Epithelial cell of proximal tubule (primary cell): ENCODE measurements around the gene RCAN2. TPM values are rescaled to one million over a fixed set of nuclear protein-coding genes. Genes with fewer than 3 reads are reported as not detected.

Experiments used
- DNase-seq: peaks from one replicate; pipeline ENCODE4 v3.0.0-alpha.2; 2011; ENCODE audit warnings: low read depth
- H3K4me3 ChIP-seq: 2 replicates; pipeline ENCODE4 v1.5.1; 2011; ENCODE audit warnings: low read depth, mild to moderate bottlenecking, low read length
- CTCF ChIP-seq: conservative IDR thresholded peaks from 2 replicates; pipeline ENCODE4 v1.5.1; 2012; ENCODE audit warnings: low read depth, mild to moderate bottlenecking, low read length
- total RNA-seq: library from RNA; depleted of rRNA; stranded (reverse); fragments of >200 nt; gene quantifications from 2 replicates; pipeline ENCODE4 v1.2.3, GENCODE V29; 2015

Gene RCAN2
- total RNA-seq, 1 donor from 2014 or later, result 5.3 TPM

- DNase-seq, result no peak
- no peak for TF ChIP-seq CTCF
- H3K4me3 ChIP-seq, result no peak overlapping the region
These were observed 114.0 kb downstream of the RCAN2 start for GRCh38 chr6:46377209-46377608.

GRCh38 chr6:46376562-46377061 lies 114.6 kb downstream of the RCAN2 start:
- no peak for TF ChIP-seq CTCF

GRCh38 chr6:46370622-46371021 lies 120.6 kb downstream of the RCAN2 start:
- no peak for DNase-seq
- TF ChIP-seq CTCF, result no peak
- H3K4me3 ChIP-seq, result no peak overlapping the region

More at GRCh38 chr6:46376562-46377061, 114.6 kb downstream of the RCAN2 start:
- DNase-seq, result no peak
- no peak overlapping the region for H3K4me3 ChIP-seq

- DNase-seq, result no peak
- no peak overlapping the region for H3K4me3 ChIP-seq
- no peak for TF ChIP-seq CTCF
These were observed 123.1 kb downstream of the RCAN2 start for GRCh38 chr6:46368169-46368536.

GRCh38 chr6:46367354-46368168 lies 123.7 kb downstream of the RCAN2 start:
- no peak for TF ChIP-seq CTCF
- no peak for DNase-seq
- no peak overlapping the region for H3K4me3 ChIP-seq

- no peak for TF ChIP-seq CTCF
- DNase-seq, result no peak
- H3K4me3 ChIP-seq, result no peak overlapping the region
These were observed 124.9 kb downstream of the RCAN2 start for GRCh38 chr6:46366190-46366900.
